ENCODE results near the gene GAS7. TPM values are rescaled to one million over a fixed set of nuclear protein-coding genes. Genes with fewer than 3 reads are reported as not detected.

The GAS7 gene
- total RNA-seq, 1 donor from 2014 or later = 39.8 TPM

GRCh38 chr17:9999919-10000695 is 198.3 kb downstream of the GAS7 start:
- CTCF ChIA-PET = no interaction called here
- H3K9me3 Mint-ChIP-seq = no peaks in the 10 kb centered on the region
- H3K27me3 Mint-ChIP-seq = no peaks in the 10 kb centered on the region
- H3K27ac Mint-ChIP-seq = no peak overlapping the region
- no peaks in the 10 kb centered on the region for H3K36me3 Mint-ChIP-seq (ENCODE audit: low read depth)
- no peaks in the 10 kb centered on the region for H3K4me1 Mint-ChIP-seq
- intact Hi-C loops (cut with micrococcal nuclease) = no loop called here
- DNase-seq (no peak), ATAC-seq (ENCODE audit: low read depth) (no peak)
- POLR2A ChIA-PET = no interaction called here
- no peak overlapping the region for H3K4me3 Mint-ChIP-seq
- TF ChIP-seq CTCF (IDR thresholded peaks at IDR 0.05) = no peak

- intact Hi-C loops (cut with micrococcal nuclease) = no loop called here
- H3K36me3 Mint-ChIP-seq (ENCODE audit: low read depth) = no peaks in the 10 kb centered on the region
- DNase-seq (no peak), ATAC-seq (ENCODE audit: low read depth) (no peak)
- no peak overlapping the region for H3K4me3 Mint-ChIP-seq
- no peak overlapping the region for H3K27ac Mint-ChIP-seq
- no peaks in the 10 kb centered on the region for H3K27me3 Mint-ChIP-seq
- TF ChIP-seq CTCF (IDR thresholded peaks at IDR 0.05) = no peak
- CTCF ChIA-PET = no interaction called here
- no peaks in the 10 kb centered on the region for H3K4me1 Mint-ChIP-seq
- no peaks in the 10 kb centered on the region for H3K9me3 Mint-ChIP-seq
- POLR2A ChIA-PET = no interaction called here
Measured at GRCh38 chr17:9998060-9998459, 200.3 kb downstream of the GAS7 start.

- H3K36me3 Mint-ChIP-seq (ENCODE audit: low read depth) = no peaks in the 10 kb centered on the region
- ATAC-seq (ENCODE audit: low read depth) (no peak), DNase-seq (no peak)
- no peak overlapping the region for H3K4me3 Mint-ChIP-seq
- ChIA-PET CTCF (interaction anchor here (1.0 kb wide), 1 partner anchor 15 kb away, joined by 3 read pairs; no protein-coding TSS in a partner anchor), POLR2A (no interaction called here)
- H3K4me1 Mint-ChIP-seq = no peaks in the 10 kb centered on the region
- H3K9me3 Mint-ChIP-seq = no peaks in the 10 kb centered on the region
- TF ChIP-seq CTCF (IDR thresholded peaks at IDR 0.05) = no peak
- intact Hi-C loops (cut with micrococcal nuclease) = no loop called here
- no peaks in the 10 kb centered on the region for H3K27me3 Mint-ChIP-seq
- H3K27ac Mint-ChIP-seq = no peak overlapping the region
Measured at GRCh38 chr17:9994761-9995160, 203.6 kb downstream of the GAS7 start.

GRCh38 chr17:9991796-9992195 is 206.6 kb downstream of the GAS7 start:
- ChIA-PET POLR2A (no interaction called here), CTCF (no interaction called here)
- ATAC-seq (ENCODE audit: low read depth) = no peak
- Mint-ChIP-seq H3K4me3 (no peak overlapping the region), H3K9me3 (peaks cover 3% of the 10 kb centered on the region), H3K27ac (no peak overlapping the region), H3K4me1 (peaks cover 7% of the 10 kb centered on the region), H3K27me3 (no peaks in the 10 kb centered on the region), H3K36me3 (ENCODE audit: low read depth) (no peaks in the 10 kb centered on the region)
- intact Hi-C loops (cut with micrococcal nuclease) = no loop called here
- no peak for TF ChIP-seq CTCF (IDR thresholded peaks at IDR 0.05)
- DNase-seq = no peak

GRCh38 chr17:9991351-9991750 is 207.1 kb downstream of the GAS7 start:
- ChIA-PET CTCF (no interaction called here), POLR2A (no interaction called here)
- Mint-ChIP-seq H3K27me3 (no peaks in the 10 kb centered on the region), H3K4me3 (no peak overlapping the region), H3K9me3 (peaks cover 3% of the 10 kb centered on the region), H3K36me3 (ENCODE audit: low read depth) (no peaks in the 10 kb centered on the region), H3K27ac (no peak overlapping the region), H3K4me1 (peaks cover 7% of the 10 kb centered on the region)
- ATAC-seq (ENCODE audit: low read depth) (no peak), DNase-seq (no peak)
- no peak for TF ChIP-seq CTCF (IDR thresholded peaks at IDR 0.05)
- intact Hi-C loops (cut with micrococcal nuclease) = no loop called here
